Esophagus (tissue), 2 donors: Measurements from ENCODE around the gene MRPS18B. TPM values are rescaled to one million over a fixed set of nuclear protein-coding genes. Genes with fewer than 3 reads are reported as not detected.

Experiments used
- H3K27ac ChIP-seq, 2 donors: one replicate each; pipeline ENCODE4 v1.5.1; 2013; ENCODE audit warnings: low read depth in 2 of 2, mild to moderate bottlenecking in 2 of 2, inconsistent platforms in 1 of 2, low read length in 1 of 2, moderate library complexity in 1 of 2
- H3K27me3 ChIP-seq, 2 donors: one replicate each; pipeline ENCODE4 v1.6.1; 2013; ENCODE audit warnings: low read length in 2 of 2, control low read depth in 1 of 2, mild to moderate bottlenecking in 1 of 2; ENCODE audit not compliant: insufficient read depth in 2 of 2, control insufficient read depth in 1 of 2
- H3K36me3 ChIP-seq, 2 donors: one replicate each; pipeline ENCODE4 v1.6.1; 2013; ENCODE audit warnings: low read length in 1 of 2; ENCODE audit not compliant: control insufficient read depth in 2 of 2, insufficient read depth in 2 of 2
- H3K4me1 ChIP-seq, 2 donors: one replicate each; pipeline ENCODE4 v1.6.1; 2013; ENCODE audit warnings: low read length in 1 of 2; ENCODE audit not compliant: control insufficient read depth in 2 of 2, insufficient read depth in 2 of 2
- H3K4me3 ChIP-seq, 2 donors: one replicate each; pipeline ENCODE4 v1.5.1; 2013; ENCODE audit warnings: low read length in 2 of 2, mild to moderate bottlenecking in 2 of 2, low read depth in 1 of 2, moderate library complexity in 1 of 2
- H3K9me3 ChIP-seq, 2 donors: one replicate each; pipeline ENCODE4 v1.6.1; 2013; ENCODE audit warnings: mild to moderate bottlenecking in 2 of 2, low read depth in 1 of 2, low read length in 1 of 2, moderate library complexity in 1 of 2; ENCODE audit not compliant: control insufficient read depth in 2 of 2, insufficient read depth in 1 of 2
- WGBS, 2 donors: extraction: QIAGEN DNeasy Blood & Tissue Kit; methylation state at CpG; one replicate each; pipeline ENCODE4 v1.1.7; 2013; 5-methylcytosine and 5-hydroxymethylcytosine counted together
- polyA plus RNA-seq, 2 donors: library from polyadenylated mRNA; stranded (reverse); fragments of 200-250 nt; gene quantifications; one replicate each; pipeline ENCODE4 v1.2.3, GENCODE V29; 2013
- donor health status: healthy with polysubstance abuse.
- donor health status: Bipolar disorder and iron deficiency.

Gene MRPS18B
- polyA plus RNA-seq, 2 donors = 20.1 to 50.7 TPM

DNA sequence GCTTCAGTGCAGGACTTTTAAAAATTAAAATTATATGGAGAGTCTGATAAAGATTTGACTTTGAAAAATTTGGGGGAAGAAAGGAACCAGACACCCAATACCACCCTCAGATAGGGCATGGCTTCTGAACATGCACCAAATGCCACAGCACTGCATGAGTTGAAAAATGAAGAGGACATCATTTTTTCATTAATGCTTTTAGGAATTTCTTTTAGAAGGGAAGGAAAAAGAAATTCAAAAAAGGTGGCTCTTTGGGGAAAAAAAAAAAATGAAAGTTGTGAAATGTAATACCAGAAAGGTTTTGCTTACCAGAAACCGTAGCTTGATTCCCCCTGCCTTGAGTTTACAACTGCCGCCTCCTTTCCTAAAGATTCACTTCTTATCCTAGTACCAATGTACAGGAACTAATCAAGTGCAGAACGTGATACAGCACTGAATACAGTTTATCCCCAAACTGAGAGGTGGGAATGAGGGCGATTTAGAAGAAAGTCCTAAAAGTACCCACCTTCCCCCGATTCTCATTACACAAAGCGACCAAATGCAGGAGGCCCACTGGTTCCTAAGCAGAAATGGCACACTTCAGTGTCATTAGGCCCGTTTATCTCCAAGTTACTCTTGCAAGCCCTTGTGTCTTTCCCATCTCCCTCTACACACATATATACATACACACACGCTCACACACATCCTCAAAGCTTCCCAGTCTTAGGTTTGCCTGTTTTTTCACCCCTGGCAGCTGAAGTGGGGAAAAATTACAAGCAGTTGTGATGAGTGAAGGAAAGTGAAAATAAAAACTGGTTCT, 3.4 kb upstream of the MRPS18B start:
- Histone ChIP-seq H3K9me3 (no peaks in the 10 kb centered on the region), H3K4me3 (peak overlapping the region; percentile 1 to 100), H3K27me3 (no peaks in the 10 kb centered on the region), H3K36me3 (peaks cover 2 to 5% of the 10 kb centered on the region in 2 donors), H3K4me1 (no peaks in the 10 kb centered on the region), H3K27ac (peak overlapping the region; percentile 81 to 94)
- 20 to 21% methylated on average over 8 of the region's 8 CpGs for WGBS, 2 donors

DNA sequence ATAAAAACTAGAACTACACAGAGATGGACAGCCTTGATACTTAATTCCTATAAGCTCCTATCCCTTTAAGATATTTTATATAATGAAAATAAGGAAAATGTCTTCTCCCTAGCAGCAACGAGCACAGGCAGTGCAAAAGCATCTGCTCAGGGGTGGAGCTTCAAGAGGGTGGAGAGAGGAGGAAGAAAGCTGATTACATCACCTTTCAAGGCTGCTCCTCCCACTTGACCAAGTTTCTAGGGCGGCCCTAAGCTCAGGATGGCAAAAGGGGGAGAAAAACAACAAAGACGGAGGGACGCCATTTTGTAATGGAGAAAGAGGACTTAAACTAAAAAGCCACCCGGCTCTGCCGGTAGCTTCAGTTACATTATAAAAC, 2.8 kb upstream of the MRPS18B start:
- WGBS, 2 donors = 0% methylated on average over 6 of the region's 6 CpGs
- peaks cover 3 to 6% of the 10 kb centered on the region in 2 donors for H3K36me3 ChIP-seq
- no peaks in the 10 kb centered on the region for H3K9me3 ChIP-seq
- no peaks in the 10 kb centered on the region for H3K4me1 ChIP-seq
- peak overlapping the region in 1 of 2 donors; percentile 100 for H3K4me3 ChIP-seq
- H3K27me3 ChIP-seq = no peaks in the 10 kb centered on the region
- H3K27ac ChIP-seq = peak overlapping the region; percentile 99

DNA sequence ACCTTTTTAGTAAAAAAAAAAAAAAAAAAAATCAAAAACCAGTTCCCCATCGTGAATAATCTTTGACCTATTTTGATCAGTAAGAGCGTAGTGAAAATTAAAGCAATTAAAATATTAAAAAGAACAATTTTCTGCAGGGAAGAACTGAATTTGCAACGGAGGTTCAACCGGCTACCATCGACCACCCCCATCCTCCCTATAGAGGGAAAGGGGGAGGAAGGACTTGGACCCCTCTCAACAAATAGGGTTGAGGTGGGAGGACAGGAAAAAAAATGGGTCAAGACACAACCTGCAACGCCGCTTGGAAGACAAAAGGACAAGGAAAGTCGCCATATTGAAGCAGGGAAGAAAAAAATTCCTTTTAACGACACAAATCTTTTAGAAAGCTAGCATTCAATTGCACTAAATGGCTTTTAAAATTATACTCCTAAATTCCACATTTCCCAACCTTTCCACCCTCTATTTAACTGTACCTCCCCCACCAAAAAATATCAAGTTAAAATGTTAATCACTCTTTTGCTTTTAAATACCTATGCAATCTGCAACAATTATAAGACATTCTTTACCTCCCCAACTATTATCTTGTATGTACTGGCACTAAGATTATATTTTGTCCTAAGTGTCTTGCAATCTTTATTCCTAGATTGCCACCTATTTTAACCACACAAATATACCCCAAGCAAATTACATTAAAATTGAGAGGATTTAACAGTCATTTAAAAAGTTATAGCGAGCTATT, 2.3 kb upstream of the MRPS18B start:
- Histone ChIP-seq H3K27me3 (no peaks in the 10 kb centered on the region), H3K4me3 (peak overlapping the region; percentile 82 to 100), H3K27ac (peak overlapping the region; percentile 99 to 100), H3K9me3 (no peaks in the 10 kb centered on the region), H3K4me1 (no peaks in the 10 kb centered on the region), H3K36me3 (peaks cover 0 to 6% of the 10 kb centered on the region in 2 donors)
- WGBS, 2 donors = 0% methylated on average over 10 of the region's 10 CpGs

DNA sequence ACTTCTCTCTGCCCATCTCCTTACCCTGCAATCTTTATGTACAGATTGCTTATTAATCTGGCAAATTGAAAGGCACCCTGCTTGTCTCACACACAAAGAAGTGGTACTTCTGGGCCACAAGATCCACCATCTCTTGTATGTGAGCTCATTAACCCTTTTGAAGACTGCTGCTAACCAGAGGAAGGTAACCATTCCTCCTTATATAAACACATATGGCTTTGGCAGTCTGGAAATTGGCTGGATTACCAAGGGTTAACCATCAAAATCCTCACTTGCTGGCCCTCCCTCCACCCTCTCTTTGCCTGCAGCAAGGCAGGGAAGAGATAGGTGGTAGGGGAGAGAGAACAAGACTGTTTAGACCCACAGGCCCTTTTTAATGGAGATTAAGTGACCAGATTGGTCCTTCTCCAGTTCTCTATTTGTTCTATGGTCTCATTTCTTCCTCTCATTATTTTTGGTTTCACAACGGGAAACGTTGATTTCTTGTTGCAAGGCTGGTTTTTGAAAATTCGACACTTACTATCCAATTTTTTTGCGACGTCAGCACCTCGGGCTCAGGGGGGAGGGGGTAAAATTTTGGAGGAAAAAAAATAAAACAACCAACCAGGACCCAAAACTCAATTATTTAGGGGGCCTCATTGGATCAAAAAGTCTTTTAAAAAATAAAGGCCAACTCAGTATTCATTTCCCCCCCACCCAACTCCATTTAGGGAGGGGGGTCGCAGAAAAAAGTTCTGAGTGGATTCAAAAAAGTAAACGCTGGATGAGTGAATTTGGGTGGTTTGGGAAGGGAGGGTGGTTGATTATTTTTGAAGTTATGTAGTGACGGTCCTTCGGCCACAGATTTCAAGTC, 1.5 kb upstream of the MRPS18B start:
- H3K27ac ChIP-seq = peak overlapping the region; percentile 97 to 100
- H3K27me3 ChIP-seq = no peaks in the 10 kb centered on the region
- H3K4me3 ChIP-seq = peak overlapping the region; percentile 82 to 100
- no peaks in the 10 kb centered on the region for H3K9me3 ChIP-seq
- no peaks in the 10 kb centered on the region for H3K4me1 ChIP-seq
- WGBS, 2 donors = 0 to 1% methylated on average over 10 of the region's 10 CpGs
- peaks cover 3 to 6% of the 10 kb centered on the region in 2 donors for H3K36me3 ChIP-seq

DNA sequence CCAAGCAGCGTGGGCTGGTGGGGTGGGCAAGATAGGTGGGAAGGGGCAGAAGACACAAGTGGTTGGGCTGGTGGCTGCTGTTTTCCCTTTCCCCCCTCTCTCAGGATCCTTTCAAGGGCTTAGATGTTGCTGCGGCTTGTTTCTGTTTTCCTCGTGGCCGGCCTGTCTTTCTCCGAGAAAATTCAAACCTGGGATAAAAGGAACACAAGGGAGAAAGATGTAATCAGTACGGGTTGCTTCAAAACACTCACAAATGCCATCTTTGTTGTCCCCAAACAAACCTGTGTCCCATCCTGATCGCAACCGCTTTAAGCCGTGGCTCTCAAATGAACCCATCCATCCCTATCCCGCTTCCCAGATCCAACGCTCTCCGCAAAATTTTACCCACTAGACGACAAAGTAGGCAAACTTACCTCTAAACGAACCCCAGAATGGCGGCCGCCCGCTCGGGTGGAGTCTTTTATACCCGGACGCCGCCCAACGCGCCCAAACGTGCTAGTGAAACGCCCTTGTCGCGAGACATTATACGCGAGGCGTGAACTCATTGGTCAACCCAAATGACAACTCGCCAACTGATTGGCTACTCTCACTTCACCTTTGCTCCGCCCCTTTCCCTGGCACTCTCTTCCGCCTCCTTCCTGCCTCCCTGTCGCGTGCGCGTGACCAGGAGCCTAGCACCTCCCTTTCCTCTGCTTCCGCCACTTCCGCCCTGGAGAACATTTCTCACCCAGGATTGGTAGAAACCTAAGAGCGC, 652 bp upstream of the MRPS18B start, which contains the start of gene PPP1R10:
Gene PPP1R10 (minus strand): TSS at position 433 of the 754 bp plus-strand sequence. CDS start 7,299 bp downstream, outside the sequence.
- WGBS, 2 donors = 0% methylated on average over 40 of the region's 40 CpGs
- no peaks in the 10 kb centered on the region for H3K4me1 ChIP-seq

DNA sequence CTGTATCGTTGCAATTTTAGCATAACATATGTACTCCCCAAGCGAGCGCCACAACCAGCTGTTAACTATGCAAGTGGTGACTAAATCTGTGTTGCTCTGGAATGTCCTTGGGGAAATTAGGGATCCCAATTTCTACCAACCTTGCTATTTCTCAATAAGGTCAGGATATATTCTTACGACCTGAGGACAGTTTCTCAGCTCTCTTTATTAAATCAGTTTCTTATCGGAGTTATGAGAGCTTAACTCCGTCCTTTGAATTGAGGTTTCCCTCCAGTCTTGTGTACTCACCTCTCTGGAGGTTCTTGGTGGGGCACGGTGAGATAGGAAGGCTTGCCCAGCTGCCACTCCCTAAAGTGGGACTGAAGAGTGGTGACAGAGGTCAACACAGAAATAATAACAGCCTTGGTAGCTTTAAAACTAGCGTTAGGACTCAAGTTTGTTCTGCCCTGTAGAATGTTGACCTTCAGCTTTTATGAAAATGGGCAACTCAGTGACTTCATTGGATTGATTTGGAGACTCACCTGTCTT, 694 bp downstream of the MRPS18B start:
- Histone ChIP-seq H3K36me3 (peaks cover 3 to 12% of the 10 kb centered on the region in 2 donors), H3K27me3 (no peaks in the 10 kb centered on the region), H3K27ac (peak overlapping the region; percentile 86 to 96), H3K4me1 (no peaks in the 10 kb centered on the region), H3K4me3 (peak overlapping the region; percentile 49 to 74), H3K9me3 (no peaks in the 10 kb centered on the region)
- 4 to 9% methylated on average over 8 of the region's 8 CpGs for WGBS, 2 donors

More for the DNA sequence above, 652 bp upstream of the MRPS18B start, which contains the start of gene PPP1R10:
- Histone ChIP-seq H3K9me3 (no peaks in the 10 kb centered on the region), H3K27ac (peak within 1 kb of the TSS; percentile 97 to 100), H3K36me3 (peaks cover 3 to 6% of the 10 kb centered on the region in 2 donors), H3K27me3 (no peaks in the 10 kb centered on the region), H3K4me3 (peak within 1 kb of the TSS; percentile 82 to 100)

DNA sequence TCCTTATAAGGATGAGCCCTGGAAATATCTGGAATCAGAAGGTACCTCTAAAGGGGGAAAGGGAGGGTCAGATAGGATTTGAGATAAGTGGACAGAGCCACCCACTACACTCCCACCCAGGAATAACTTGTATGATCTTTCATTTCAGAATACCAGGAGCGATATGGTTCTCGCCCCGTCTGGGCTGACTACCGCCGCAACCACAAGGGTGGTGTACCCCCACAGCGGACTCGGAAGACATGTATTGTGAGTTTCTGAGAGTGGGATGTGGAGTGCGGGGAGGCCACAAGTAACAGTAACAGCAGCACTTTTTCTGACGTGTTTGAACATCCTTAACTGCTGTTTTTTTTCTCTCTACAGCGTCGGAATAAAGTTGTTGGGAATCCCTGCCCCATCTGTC, 1.9 kb downstream of the MRPS18B start:
- WGBS, 2 donors = 94 to 95% methylated on average over 11 of the region's 11 CpGs
- Histone ChIP-seq H3K4me3 (no peak overlapping the region), H3K36me3 (peaks cover 5 to 18% of the 10 kb centered on the region in 2 donors), H3K27me3 (no peaks in the 10 kb centered on the region), H3K27ac (no peak overlapping the region), H3K4me1 (no peaks in the 10 kb centered on the region), H3K9me3 (no peaks in the 10 kb centered on the region)

DNA sequence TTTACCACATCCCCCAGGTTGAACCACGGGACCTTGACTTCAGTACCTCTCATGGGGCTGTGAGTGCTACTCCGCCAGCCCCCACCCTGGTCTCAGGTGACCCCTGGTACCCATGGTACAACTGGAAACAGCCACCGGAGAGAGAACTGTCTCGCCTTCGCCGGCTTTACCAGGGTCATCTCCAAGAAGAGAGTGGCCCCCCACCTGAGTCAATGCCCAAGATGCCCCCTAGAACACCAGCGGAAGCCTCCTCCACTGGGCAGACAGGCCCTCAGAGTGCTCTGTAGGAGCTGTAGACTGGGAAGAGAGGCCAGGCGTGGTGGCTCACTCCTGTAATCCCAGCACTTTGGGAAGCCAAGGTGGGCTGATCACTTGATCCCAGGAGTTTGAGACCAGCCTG, 7.9 kb downstream of the MRPS18B start:
- H3K27ac ChIP-seq = peak overlapping the region in 1 of 2 donors; percentile 98
- H3K4me3 ChIP-seq = no peak overlapping the region
- peaks cover 11 to 30% of the 10 kb centered on the region in 2 donors for H3K36me3 ChIP-seq
- 95 to 97% methylated on average over 8 of the region's 8 CpGs for WGBS, 2 donors
- no peaks in the 10 kb centered on the region for H3K9me3 ChIP-seq
- H3K27me3 ChIP-seq = no peaks in the 10 kb centered on the region
- peaks cover 0 to 3% of the 10 kb centered on the region in 2 donors for H3K4me1 ChIP-seq
